ENCODE results near the gene TMEM161A. TPM values are rescaled to one million over a fixed set of nuclear protein-coding genes. Genes with fewer than 3 reads are reported as not detected.

The TMEM161A gene
- total RNA-seq, 4 donors from 2014 or later: 23.4 to 31.8 (median 27.9) TPM

DNA sequence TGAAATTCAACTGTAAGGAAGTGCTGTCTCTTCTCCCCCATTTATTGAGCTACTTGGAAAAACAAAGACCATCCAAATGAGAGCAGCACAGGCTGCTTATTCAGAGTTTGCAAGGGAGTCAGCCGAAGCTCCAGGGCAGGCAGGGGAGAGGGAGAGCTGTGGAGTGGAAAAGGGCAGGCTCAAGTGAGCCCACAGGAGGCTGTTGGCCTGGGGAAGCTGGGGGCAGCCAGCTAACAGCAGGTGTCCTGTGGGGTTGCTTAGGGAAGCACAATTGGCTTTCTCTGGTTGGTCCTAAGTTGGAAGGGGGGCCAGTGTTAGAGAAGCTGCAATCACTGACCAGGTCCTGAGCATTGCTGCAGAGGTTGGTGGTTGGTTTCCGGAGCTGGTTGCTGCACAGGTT, 50.6 kb downstream of the TMEM161A start:
- Histone ChIP-seq H3K4me1 (peaks cover 11% of the 10 kb centered on the region), H3K27ac (no peak overlapping the region), H3K27me3 (no peaks in the 10 kb centered on the region), H3K9me3 (no peaks in the 10 kb centered on the region), H3K36me3 (peaks cover 3% of the 10 kb centered on the region), H3K4me3 (no peak overlapping the region)
- 89% methylated on average over 2 of the region's 2 CpGs for WGBS
- no peak for DNase-seq (ENCODE audit: low spot score in 2 of 2)
- TF ChIP-seq POLR2AphosphoS5 (IDR thresholded peaks at IDR 0.05): no peak
- TF ChIP-seq POLR2A (IDR thresholded peaks at IDR 0.05): no peak
- TF ChIP-seq, protein P1, sequence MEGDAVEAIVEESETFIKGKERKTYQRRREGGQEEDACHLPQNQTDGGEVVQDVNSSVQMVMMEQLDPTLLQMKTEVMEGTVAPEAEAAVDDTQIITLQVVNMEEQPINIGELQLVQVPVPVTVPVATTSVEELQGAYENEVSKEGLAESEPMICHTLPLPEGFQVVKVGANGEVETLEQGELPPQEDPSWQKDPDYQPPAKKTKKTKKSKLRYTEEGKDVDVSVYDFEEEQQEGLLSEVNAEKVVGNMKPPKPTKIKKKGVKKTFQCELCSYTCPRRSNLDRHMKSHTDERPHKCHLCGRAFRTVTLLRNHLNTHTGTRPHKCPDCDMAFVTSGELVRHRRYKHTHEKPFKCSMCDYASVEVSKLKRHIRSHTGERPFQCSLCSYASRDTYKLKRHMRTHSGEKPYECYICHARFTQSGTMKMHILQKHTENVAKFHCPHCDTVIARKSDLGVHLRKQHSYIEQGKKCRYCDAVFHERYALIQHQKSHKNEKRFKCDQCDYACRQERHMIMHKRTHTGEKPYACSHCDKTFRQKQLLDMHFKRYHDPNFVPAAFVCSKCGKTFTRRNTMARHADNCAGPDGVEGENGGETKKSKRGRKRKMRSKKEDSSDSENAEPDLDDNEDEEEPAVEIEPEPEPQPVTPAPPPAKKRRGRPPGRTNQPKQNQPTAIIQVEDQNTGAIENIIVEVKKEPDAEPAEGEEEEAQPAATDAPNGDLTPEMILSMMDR (IDR thresholded peaks at IDR 0.05): no peak
- TF ChIP-seq EP300 (IDR thresholded peaks at IDR 0.05): no peak

DNA sequence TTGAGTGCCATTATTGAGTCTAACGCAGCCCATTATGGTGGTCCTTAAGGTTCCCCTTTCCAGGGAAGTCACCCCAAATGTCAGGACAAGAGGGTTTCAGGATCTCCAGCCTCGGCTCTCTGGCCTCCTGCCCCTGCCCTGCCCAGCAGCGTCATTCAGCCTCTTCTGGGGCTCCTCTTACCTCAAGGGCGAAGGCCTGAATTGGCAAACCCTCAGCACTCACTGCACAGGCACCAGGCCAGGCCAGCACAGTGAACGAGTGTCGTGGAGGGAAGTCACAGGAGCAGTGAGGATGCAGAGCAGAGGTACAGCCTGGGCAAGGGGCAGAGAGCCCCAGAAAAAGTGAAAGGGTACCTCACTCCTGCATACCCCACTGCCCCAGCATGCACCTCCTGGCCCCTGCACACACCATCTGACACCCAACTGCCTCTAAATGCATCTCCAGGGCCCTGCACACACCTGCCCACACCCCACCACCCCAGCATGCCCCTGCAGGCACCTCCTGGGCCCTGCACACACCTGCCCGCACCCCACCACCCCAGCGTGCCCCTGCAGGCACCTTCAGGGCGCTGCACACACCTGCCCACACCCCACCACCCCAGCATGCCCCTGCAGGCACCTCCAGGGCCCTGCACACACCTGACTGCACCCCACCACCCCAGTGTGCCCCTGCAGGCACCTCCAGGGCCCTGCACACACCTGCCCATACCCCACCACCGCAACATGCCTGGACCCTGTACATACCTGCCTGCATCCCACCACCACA, 54.7 kb downstream of the TMEM161A start:
- Histone ChIP-seq H3K4me3 (no peak overlapping the region), H3K9me3 (no peaks in the 10 kb centered on the region), H3K4me1 (peaks cover 11% of the 10 kb centered on the region), H3K36me3 (peaks cover 3% of the 10 kb centered on the region), H3K27me3 (no peaks in the 10 kb centered on the region), H3K27ac (no peak overlapping the region)
- TF ChIP-seq POLR2AphosphoS5 (IDR thresholded peaks at IDR 0.05): no peak
- no peak for TF ChIP-seq POLR2A (IDR thresholded peaks at IDR 0.05)
- no peak for TF ChIP-seq EP300 (IDR thresholded peaks at IDR 0.05)
- TF ChIP-seq, protein P1 (IDR thresholded peaks at IDR 0.05): no peak
- 80% methylated on average over 9 of the region's 10 CpGs for WGBS
- DNase-seq (ENCODE audit: low spot score in 2 of 2): no peak

DNA sequence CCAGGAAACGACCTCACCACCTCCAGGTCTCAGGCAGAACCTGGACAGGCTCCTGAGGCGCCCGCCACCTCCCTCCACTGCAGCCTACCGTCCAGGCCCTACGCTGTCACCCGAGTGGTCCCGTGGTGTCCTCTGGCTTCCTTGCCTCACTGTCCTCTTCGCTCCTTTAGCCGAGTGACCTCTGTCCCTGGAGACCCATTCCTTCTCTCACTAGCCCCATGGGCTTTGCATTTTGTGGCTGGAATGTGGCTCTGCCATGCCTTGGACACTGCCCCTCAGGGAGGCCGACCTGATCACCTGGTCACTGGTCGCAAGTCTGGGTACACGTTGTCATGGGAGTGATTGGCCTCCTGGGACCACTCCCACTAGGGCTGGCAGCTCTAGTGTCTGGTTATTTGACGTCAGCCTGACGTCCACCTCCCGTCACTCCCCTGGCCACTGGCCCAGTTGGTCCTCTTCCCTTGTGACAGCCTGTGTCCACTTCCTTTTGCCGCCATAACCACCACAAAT, 56.6 kb downstream of the TMEM161A start:
- H3K9me3 ChIP-seq: no peaks in the 10 kb centered on the region
- TF ChIP-seq, protein P1 (IDR thresholded peaks at IDR 0.05): no peak
- TF ChIP-seq POLR2AphosphoS5 (IDR thresholded peaks at IDR 0.05) (no peak), POLR2A (IDR thresholded peaks at IDR 0.05) (no peak), EP300 (IDR thresholded peaks at IDR 0.05) (no peak)
- 84% methylated on average over 16 of the region's 16 CpGs for WGBS
- H3K36me3 ChIP-seq: peaks cover 3% of the 10 kb centered on the region
- H3K4me3 ChIP-seq: no peak overlapping the region
- H3K27me3 ChIP-seq: no peaks in the 10 kb centered on the region
- no peak overlapping the region for H3K27ac ChIP-seq
- peaks cover 11% of the 10 kb centered on the region for H3K4me1 ChIP-seq
- no peak for DNase-seq (ENCODE audit: low spot score in 2 of 2)

DNA sequence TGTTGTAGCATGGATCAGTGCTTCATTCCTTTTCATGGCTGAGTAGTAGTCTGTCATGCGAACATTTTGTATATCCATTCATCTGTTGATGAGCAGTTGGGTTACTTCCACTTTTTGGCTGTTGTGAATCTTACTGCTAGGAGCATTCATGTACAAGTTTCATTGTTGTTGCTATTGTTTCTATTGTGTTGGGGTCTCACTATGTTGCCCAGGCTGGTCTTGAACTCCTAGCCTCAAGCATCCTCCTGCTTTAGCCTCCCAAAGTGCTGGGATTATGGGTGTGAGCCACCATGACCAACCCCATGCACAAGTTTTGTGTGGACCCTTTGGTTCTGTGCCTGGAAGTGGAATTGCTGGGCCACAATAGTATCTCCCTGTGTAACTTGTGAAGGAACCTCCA, 58.7 kb downstream of the TMEM161A start:
- WGBS: 100% methylated on average over 1 of the region's 1 CpG
- Histone ChIP-seq H3K27me3 (no peaks in the 10 kb centered on the region), H3K4me3 (no peak overlapping the region), H3K9me3 (no peaks in the 10 kb centered on the region), H3K4me1 (peaks cover 11% of the 10 kb centered on the region), H3K27ac (no peak overlapping the region), H3K36me3 (peaks cover 3% of the 10 kb centered on the region)
- no peak for DNase-seq (ENCODE audit: low spot score in 2 of 2)
- TF ChIP-seq EP300 (IDR thresholded peaks at IDR 0.05) (no peak), POLR2A (IDR thresholded peaks at IDR 0.05) (no peak), POLR2AphosphoS5 (IDR thresholded peaks at IDR 0.05) (no peak)
- TF ChIP-seq, protein P1 (IDR thresholded peaks at IDR 0.05): no peak

DNA sequence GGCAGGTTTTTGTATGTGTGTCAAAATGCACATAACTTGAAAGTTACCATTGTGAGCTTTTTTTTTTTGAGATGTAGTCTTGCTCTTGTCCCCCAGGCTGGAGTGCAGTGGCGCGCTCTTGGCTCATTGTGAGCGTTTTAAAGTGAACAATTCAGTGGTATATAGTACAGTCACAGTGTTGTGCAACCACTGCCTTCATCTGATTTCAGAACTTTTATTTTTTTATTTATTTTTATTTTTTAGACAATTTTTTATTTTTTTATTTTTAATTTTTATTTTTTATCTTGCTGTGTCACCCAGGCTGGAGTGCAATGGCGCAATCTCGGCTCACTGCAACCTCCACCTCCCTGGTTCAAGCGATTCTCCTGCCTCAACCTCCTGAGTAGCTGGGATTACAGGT, 59.5 kb downstream of the TMEM161A start:
- Histone ChIP-seq H3K9me3 (no peaks in the 10 kb centered on the region), H3K36me3 (peaks cover 2% of the 10 kb centered on the region), H3K27me3 (no peaks in the 10 kb centered on the region), H3K4me1 (peaks cover 7% of the 10 kb centered on the region), H3K4me3 (no peak overlapping the region), H3K27ac (no peak overlapping the region)
- DNase-seq (ENCODE audit: low spot score in 2 of 2): no peak
- TF ChIP-seq POLR2AphosphoS5 (IDR thresholded peaks at IDR 0.05) (no peak), EP300 (IDR thresholded peaks at IDR 0.05) (no peak), POLR2A (IDR thresholded peaks at IDR 0.05) (no peak)
- TF ChIP-seq, protein P1 (IDR thresholded peaks at IDR 0.05): no peak
- 96% methylated on average over 6 of the region's 6 CpGs for WGBS
